ENCODE data around the gene TSSK2.

DNA sequence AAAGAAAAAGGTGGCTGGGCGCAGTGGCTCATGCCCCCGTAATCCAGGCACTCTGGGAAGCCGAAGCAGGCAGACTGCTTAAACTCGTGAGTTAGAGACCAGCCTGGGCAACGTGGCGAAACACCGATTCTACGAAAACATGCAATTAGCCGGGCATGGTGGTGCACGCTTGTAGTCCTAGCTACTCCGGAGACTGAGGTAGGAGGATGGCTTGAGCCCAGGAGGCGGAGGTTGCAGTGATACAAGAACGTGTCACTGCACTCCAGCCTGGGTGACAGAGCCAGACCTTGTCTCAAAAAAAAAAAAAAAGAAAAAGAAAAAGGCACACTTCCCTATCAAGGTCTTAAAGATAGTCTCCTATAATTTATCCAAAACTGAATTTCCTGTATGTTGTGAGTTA, 48.3 kb upstream of the TSSK2 start:
- TF ChIP-seq, protein P1, sequence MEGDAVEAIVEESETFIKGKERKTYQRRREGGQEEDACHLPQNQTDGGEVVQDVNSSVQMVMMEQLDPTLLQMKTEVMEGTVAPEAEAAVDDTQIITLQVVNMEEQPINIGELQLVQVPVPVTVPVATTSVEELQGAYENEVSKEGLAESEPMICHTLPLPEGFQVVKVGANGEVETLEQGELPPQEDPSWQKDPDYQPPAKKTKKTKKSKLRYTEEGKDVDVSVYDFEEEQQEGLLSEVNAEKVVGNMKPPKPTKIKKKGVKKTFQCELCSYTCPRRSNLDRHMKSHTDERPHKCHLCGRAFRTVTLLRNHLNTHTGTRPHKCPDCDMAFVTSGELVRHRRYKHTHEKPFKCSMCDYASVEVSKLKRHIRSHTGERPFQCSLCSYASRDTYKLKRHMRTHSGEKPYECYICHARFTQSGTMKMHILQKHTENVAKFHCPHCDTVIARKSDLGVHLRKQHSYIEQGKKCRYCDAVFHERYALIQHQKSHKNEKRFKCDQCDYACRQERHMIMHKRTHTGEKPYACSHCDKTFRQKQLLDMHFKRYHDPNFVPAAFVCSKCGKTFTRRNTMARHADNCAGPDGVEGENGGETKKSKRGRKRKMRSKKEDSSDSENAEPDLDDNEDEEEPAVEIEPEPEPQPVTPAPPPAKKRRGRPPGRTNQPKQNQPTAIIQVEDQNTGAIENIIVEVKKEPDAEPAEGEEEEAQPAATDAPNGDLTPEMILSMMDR (IDR thresholded peaks at IDR 0.05; ENCODE audit: insufficient read depth, low read depth, low read length) = no peak
- no peak for TF ChIP-seq EZH2 (IDR thresholded peaks at IDR 0.05; ENCODE audit: insufficient read depth, low read length)

All from astrocyte (in vitro differentiated cells and primary cell).